Subcutaneous abdominal adipose tissue (tissue), 5 donors: ENCODE data around the gene DHCR24.

ENCODE experiments used
- H3K27ac ChIP-seq: one replicate; pipeline ENCODE4 v1.7.0; 2013; ENCODE audit warnings: low read depth, mild to moderate bottlenecking, inconsistent platforms, low read length, moderate library complexity
- H3K27me3 ChIP-seq, 5 donors: one replicate each; pipeline ENCODE4 v1.7.0; 2013; ENCODE audit warnings: low read length in 5 of 5, inconsistent platforms in 1 of 5; ENCODE audit not compliant: control insufficient read depth in 5 of 5, insufficient read depth in 4 of 5
- H3K36me3 ChIP-seq, 5 donors: one replicate each; pipeline ENCODE4 v1.7.0; 2013; ENCODE audit warnings: low read length in 5 of 5; ENCODE audit not compliant: control insufficient read depth in 5 of 5, insufficient read depth in 5 of 5
- H3K4me1 ChIP-seq, 5 donors: one replicate each; pipeline ENCODE4 v1.7.0; 2013; ENCODE audit warnings: low read length in 5 of 5, mild to moderate bottlenecking in 3 of 5, moderate library complexity in 1 of 5; ENCODE audit not compliant: control insufficient read depth in 5 of 5, insufficient read depth in 5 of 5
- H3K4me3 ChIP-seq, 5 donors: one replicate each; pipeline ENCODE4 v1.7.0; 2013; ENCODE audit warnings: low read length in 5 of 5, low read depth in 1 of 5
- H3K9ac ChIP-seq, 5 donors: one replicate each; pipeline ENCODE4 v1.7.0; 2013; ENCODE audit warnings: low read length in 5 of 5, mild to moderate bottlenecking in 4 of 5, moderate library complexity in 3 of 5
- H3K9me3 ChIP-seq, 5 donors: one replicate each; pipeline ENCODE4 v1.7.0; 2013; ENCODE audit warnings: low read length in 5 of 5; ENCODE audit not compliant: control insufficient read depth in 5 of 5
- donor health status: healthy.
- donor health status: healthy.
- donor health status: healthy.
- donor health status: healthy.
- donor health status: healthy.

Gene DHCR24

DNA sequence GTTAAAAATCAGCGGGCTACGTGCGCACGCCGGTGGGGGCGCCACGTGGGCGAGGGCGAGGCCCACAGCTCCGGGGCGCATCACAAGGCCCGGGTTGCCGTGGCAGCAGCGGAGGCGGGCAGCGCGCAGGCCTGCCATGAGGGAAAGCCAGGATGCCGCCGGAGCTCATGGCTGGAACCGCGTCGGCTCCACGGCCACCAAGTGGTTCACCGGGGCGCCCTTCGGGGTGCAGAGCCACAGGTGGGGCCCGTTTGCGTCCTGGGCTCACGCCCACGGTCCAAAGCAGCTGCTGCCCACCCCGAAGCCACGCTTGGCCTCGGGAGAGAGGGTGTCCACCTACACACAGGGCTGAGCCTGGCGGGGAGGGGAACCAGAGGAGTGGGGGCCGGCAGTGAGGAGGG is 81.0 kb downstream of the DHCR24 start:
- no peaks in the 10 kb centered on the region for H3K9me3 ChIP-seq
- H3K9ac ChIP-seq, result no peak overlapping the region
- H3K4me1 ChIP-seq, result peaks cover 0 to 8% (median 7%) of the 10 kb centered on the region in 5 donors
- H3K27me3 ChIP-seq, result peaks cover 10 to 18% (median 14%) of the 10 kb centered on the region in 5 donors
- no peaks in the 10 kb centered on the region for H3K36me3 ChIP-seq
- no peak overlapping the region for H3K27ac ChIP-seq
- no peak overlapping the region for H3K4me3 ChIP-seq

DNA sequence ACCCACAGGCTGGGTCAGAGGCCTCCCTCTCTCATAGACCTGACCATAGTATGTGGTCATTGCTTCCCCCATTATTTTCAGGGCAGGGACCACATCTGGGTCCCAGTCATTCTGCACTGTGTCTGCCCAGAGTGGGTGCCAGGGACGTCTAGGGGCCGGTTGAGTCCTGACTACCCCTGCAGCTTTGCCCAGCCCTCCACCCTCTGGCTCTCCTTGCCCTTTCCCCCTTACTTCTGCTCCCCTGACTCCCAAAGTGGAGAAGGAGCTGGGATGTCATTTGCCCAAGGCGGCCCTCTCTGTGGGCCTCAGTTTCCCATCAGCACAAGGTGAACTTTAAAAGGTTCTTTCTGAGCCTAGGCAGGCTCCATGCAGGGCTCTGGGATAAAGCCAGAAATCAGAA is 81.5 kb downstream of the DHCR24 start:
- Histone ChIP-seq H3K4me1 (peaks cover 0 to 12% (median 12%) of the 10 kb centered on the region in 5 donors), H3K9me3 (no peaks in the 10 kb centered on the region), H3K27me3 (peaks cover 15 to 22% (median 19%) of the 10 kb centered on the region in 5 donors), H3K27ac (no peak overlapping the region), H3K4me3 (no peak overlapping the region), H3K9ac (no peak overlapping the region), H3K36me3 (no peaks in the 10 kb centered on the region)

DNA sequence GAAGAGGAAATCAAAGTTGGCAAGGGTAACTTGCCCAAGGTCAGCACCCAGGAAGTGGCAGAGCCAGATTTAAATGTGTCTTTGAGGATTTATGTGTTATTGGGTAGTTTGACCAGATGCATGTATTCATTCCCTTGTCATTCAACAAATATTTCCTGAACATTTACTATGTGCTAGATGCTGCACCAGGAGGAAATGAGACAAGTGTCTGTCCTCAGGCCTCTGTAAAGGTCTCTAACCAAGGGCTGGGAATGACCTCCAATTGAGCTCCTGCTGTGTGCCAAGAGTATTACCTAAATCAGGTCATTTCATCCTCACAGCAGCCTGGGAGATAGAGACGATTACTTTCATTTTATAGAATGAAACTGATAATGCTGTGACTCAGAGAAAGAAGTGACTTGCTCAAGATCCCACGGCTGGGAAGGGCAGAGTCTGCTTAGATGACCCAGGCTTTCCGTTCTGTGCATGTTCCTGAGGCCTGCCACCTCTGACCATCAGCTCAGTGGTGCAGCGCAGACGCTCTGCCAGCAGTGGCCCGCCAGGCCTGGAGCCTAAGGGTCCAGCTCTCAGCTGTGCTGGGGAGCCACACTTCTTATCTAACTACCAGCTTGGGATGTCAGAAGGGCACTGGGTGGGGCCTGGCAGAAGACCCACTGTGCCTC is 82.4 kb downstream of the DHCR24 start:
- H3K27me3 ChIP-seq, result peaks cover 18 to 26% (median 24%) of the 10 kb centered on the region in 5 donors
- H3K9me3 ChIP-seq, result no peaks in the 10 kb centered on the region
- peaks cover 0 to 14% (median 12%) of the 10 kb centered on the region in 5 donors for H3K4me1 ChIP-seq
- no peak overlapping the region for H3K27ac ChIP-seq
- no peaks in the 10 kb centered on the region for H3K36me3 ChIP-seq
- no peak overlapping the region for H3K9ac ChIP-seq
- no peak overlapping the region for H3K4me3 ChIP-seq

DNA sequence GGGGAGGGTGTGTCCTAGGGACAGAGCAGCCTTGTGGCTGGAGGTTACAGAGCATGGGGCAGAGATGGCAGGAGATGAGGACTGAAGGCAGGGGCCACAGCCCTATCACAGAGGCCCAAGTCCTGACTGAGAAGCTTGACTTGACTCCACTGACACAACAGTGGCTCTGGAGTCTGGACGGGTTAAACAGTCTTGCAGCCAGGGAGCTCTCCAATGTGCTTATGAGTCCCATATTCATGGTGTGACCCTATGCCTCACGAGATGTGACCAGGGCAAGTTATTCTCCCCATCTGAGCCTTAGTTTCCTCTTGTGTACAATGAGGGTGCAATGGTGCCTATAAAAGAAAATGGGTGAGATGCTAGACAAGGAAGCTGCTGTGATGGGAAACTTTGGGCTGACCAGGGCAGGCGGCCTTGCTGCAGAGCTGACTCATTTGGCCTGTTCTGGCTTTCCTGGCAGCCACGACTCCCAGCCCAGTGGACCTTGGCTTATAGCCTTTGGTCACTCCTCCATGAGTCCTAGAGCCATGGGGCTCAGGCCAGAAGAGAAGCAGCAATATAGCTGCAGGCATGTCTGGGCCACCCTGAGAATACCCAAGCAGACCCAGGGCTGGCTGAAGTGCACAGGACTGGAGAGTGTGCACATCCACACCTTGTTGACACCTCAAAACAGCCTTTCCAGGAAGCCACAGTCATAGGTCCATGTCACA is 83.1 kb downstream of the DHCR24 start:
- peaks cover 0 to 14% (median 12%) of the 10 kb centered on the region in 5 donors for H3K4me1 ChIP-seq
- peaks cover 18 to 30% (median 26%) of the 10 kb centered on the region in 5 donors for H3K27me3 ChIP-seq
- no peak overlapping the region for H3K27ac ChIP-seq
- no peak overlapping the region for H3K4me3 ChIP-seq
- H3K36me3 ChIP-seq, result no peaks in the 10 kb centered on the region
- H3K9ac ChIP-seq, result no peak overlapping the region
- no peaks in the 10 kb centered on the region for H3K9me3 ChIP-seq

DNA sequence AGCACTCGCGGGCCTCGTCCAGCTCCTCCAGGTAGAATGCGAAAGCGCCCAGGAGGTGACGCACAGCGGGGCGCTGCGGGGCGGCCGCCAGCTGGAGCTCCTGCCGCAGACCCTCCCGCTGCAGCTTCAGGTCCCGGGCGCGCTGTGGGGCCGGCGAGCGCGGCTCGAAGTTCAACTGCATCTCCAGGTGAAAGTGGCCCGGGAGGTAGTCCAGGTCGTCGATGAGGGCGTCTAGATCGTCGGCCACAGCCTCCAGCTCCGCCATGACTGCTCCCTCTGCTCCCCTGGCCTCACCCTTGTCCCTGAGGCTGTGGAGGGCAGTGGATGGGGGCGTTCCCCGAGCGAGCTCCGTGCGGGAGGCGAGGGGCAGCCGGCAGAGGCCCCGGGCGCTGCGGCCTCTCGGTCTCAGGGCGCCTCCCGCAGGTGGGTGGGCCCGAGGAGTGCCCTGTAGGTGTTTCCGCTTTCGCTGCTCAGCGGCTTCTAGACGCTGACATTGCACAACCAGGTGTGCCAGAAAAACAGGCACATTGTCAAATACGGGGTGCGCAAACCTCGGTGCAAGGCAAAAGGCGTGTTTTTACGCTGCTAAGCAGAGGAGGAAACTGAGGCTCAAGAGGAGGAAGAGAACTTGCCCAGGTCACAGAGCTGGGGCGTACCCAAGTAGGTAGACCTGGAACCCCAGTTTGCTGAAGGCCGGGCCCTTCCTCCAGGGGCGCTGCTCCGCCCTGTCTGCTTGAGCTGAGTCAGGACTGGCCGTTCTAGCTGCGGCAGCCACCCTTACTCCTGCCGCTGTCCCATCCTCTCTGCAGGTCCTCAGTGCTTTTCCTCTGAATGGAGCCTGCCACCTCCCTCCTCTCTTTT is 85.9 kb downstream of the DHCR24 start, which contains the start of gene TTC22:
Gene TTC22 (minus strand): TSS at position 425 of the 861 bp plus-strand sequence. CDS start 160 bp downstream, at position 265.
- H3K27me3 ChIP-seq, result peaks cover 18 to 33% (median 24%) of the 10 kb centered on the region in 5 donors
- peaks cover 0 to 14% (median 12%) of the 10 kb centered on the region in 5 donors for H3K4me1 ChIP-seq
- H3K9me3 ChIP-seq, result no peaks in the 10 kb centered on the region
- H3K4me3 ChIP-seq, result peak within 1 kb of the TSS; percentile 17 to 54 (median 38)
- no peak within 1 kb of the TSS for H3K27ac ChIP-seq
- H3K36me3 ChIP-seq, result no peaks in the 10 kb centered on the region
- H3K9ac ChIP-seq, result no peak within 1 kb of the TSS

DNA sequence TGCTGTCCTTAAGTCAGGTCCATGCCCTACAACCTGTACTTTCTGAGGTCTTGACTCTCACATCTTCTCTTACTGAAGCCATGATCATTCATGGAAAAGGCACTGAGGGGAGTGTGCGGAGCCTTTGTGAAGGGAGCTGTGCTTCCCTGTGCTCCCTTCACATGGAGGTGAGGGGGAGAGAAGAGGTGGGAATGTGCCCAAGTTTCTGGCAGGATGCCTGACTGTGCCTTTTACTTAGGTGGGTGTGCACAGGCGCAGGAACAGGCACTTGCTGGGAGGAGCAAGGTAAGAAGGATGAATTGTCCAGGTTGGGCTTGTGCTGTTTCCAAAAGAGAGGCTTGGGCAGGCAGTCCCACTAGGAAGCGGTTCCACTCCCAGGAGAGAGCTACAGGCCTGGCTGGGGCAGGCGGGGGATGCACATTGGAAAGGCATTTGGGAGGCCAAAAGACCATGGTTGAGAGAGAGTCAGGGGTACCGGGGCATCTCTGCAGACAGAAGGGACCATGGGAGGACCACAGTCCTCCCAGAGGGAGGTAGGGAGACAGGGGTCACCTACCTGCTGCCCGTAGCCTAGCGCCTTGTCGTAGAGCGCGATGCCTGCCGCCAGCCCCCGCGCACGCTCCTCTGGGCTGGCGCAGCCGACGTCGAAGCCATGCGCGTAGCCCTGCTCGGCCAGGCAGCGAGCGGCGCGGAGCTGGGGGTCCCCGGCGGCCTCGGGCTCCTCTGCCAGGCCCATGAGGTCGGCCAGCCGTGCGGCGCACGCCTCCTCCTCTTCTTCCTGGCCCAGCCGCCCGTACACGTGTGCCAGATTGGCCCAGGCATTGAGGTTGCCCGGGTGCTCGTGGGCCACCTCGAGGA is 86.7 kb downstream of the DHCR24 start:
- Histone ChIP-seq H3K4me3 (peak overlapping the region in 2 of 5 donors; percentile 38 to 54), H3K9me3 (no peaks in the 10 kb centered on the region), H3K27me3 (peaks cover 18 to 33% (median 24%) of the 10 kb centered on the region in 5 donors), H3K36me3 (no peaks in the 10 kb centered on the region), H3K27ac (no peak overlapping the region), H3K4me1 (peaks cover 0 to 14% (median 12%) of the 10 kb centered on the region in 5 donors), H3K9ac (no peak overlapping the region)
